ENCODE data around the gene SLC1A6.

SLC1A6 gene

DNA sequence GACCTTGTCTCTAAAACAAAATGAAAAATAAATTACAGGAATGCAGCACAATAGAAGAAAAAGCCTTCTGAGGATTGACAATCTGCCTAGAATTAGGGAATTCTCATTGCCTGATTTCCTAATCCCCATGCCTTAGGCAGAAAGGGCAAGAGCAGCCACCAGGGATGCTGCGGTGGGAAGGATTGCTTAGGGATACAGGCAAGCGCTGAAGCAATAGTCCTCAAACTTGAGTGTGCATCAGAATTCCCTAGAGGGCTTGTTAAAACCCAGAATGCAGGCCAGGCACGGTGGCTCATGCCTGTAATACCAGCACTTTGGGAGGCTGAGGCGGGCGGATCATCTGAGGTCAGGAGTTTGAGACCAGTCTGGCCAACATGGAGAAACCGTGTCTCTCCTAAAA, 39.4 kb downstream of the SLC1A6 start:
- no peak for TF ChIP-seq EZH2phosphoT487 (IDR thresholded peaks at IDR 0.05; ENCODE audit: low read length)
- TF ChIP-seq, protein P1, sequence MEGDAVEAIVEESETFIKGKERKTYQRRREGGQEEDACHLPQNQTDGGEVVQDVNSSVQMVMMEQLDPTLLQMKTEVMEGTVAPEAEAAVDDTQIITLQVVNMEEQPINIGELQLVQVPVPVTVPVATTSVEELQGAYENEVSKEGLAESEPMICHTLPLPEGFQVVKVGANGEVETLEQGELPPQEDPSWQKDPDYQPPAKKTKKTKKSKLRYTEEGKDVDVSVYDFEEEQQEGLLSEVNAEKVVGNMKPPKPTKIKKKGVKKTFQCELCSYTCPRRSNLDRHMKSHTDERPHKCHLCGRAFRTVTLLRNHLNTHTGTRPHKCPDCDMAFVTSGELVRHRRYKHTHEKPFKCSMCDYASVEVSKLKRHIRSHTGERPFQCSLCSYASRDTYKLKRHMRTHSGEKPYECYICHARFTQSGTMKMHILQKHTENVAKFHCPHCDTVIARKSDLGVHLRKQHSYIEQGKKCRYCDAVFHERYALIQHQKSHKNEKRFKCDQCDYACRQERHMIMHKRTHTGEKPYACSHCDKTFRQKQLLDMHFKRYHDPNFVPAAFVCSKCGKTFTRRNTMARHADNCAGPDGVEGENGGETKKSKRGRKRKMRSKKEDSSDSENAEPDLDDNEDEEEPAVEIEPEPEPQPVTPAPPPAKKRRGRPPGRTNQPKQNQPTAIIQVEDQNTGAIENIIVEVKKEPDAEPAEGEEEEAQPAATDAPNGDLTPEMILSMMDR (IDR thresholded peaks at IDR 0.05; ENCODE audit: low read length), result no peak
- no peak for TF ChIP-seq EZH2 (optimal IDR thresholded peaks at IDR 0.05; ENCODE audit: low read depth, low read length)
- Histone ChIP-seq H3K9me2 (replicated peaks; ENCODE audit: insufficient read depth, low read length) (no peaks in the 10 kb centered on the region), H3K4me1 (ENCODE audit: low read length) (no peaks in the 10 kb centered on the region), H3K4me2 (ENCODE audit: low read depth, low read length) (no peak overlapping the region), H3K36me3 (replicated peaks; ENCODE audit: insufficient read depth, low read length) (no peaks in the 10 kb centered on the region), H3K79me2 (ENCODE audit: low read length) (no peaks in the 10 kb centered on the region), H3K27me3 (replicated peaks; ENCODE audit: insufficient read depth, low read length) (peaks cover 72% of the 10 kb centered on the region), H3K27ac (ENCODE audit: low read length) (no peak overlapping the region), H3K9me3 (replicated peaks; ENCODE audit: insufficient read depth, low read length) (no peaks in the 10 kb centered on the region), H2AFZ (ENCODE audit: low read length) (no peak overlapping the region), H3K9ac (ENCODE audit: low read length) (no peak overlapping the region), H3F3A (ENCODE audit: insufficient read depth, low read length) (no peaks in the 10 kb centered on the region), H4K20me1 (ENCODE audit: insufficient read depth, low read length) (no peaks in the 10 kb centered on the region), H3K4me3 (ENCODE audit: low read length) (no peak overlapping the region)
- DNase-seq, result no peak

DNA sequence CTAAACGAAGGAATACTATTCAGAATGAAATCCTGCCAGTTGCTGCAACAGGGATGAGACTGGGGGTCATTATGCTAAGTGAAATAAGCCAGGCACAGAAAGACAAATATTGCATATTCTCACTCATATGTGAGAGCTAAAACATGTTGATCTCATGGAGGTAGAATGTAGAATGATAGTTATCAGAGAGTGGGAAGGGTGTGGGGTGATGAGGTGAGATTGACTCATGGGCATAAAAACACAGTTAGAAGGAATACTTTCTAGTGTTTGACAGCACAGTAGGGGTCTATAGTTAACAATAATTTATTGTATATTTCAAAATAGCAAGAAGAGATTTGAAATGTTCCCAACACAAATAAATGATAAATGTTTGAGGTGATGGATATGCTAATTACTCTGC, 46.2 kb downstream of the SLC1A6 start:
- Histone ChIP-seq H3K27me3 (replicated peaks; ENCODE audit: insufficient read depth, low read length) (peaks cover 59% of the 10 kb centered on the region), H4K20me1 (ENCODE audit: insufficient read depth, low read length) (no peaks in the 10 kb centered on the region), H3K4me2 (ENCODE audit: low read depth, low read length) (no peak overlapping the region), H3K36me3 (replicated peaks; ENCODE audit: insufficient read depth, low read length) (no peaks in the 10 kb centered on the region), H3K9me3 (replicated peaks; ENCODE audit: insufficient read depth, low read length) (no peaks in the 10 kb centered on the region), H3K27ac (ENCODE audit: low read length) (no peak overlapping the region), H3K9ac (ENCODE audit: low read length) (no peak overlapping the region), H3K79me2 (ENCODE audit: low read length) (no peaks in the 10 kb centered on the region), H3K9me2 (replicated peaks; ENCODE audit: insufficient read depth, low read length) (no peaks in the 10 kb centered on the region), H3K4me3 (ENCODE audit: low read length) (no peak overlapping the region), H3F3A (ENCODE audit: insufficient read depth, low read length) (no peaks in the 10 kb centered on the region), H2AFZ (ENCODE audit: low read length) (no peak overlapping the region), H3K4me1 (ENCODE audit: low read length) (no peaks in the 10 kb centered on the region)
- DNase-seq, result no peak
- TF ChIP-seq EZH2 (optimal IDR thresholded peaks at IDR 0.05; ENCODE audit: low read depth, low read length) (no peak), EZH2phosphoT487 (IDR thresholded peaks at IDR 0.05; ENCODE audit: low read length) (no peak)
- TF ChIP-seq, protein P1 (IDR thresholded peaks at IDR 0.05; ENCODE audit: low read length), result no peak

DNA sequence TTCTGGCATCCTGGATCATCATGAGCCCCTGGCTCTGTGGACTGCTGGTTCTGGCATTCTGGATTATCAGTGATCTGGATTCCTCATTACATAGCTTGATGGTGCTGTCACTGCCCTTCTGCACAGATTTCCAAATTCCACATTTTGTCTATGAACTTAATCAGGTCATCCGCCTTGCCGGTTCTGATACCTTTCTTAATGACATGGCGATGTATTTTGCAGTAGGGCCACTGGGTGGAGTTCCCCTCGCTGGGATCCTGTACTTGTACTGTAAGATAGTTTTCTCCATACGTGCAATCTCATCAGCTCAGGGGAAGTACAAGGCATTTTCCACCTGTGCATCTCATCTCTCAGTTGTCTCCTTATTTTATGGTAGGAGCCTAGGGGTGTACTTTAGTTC, 62.8 kb downstream of the SLC1A6 start:
- H4K20me1 ChIP-seq (ENCODE audit: insufficient read depth, low read length), result no peaks in the 10 kb centered on the region
- peaks cover 86% of the 10 kb centered on the region for H3K27me3 ChIP-seq (replicated peaks; ENCODE audit: insufficient read depth, low read length)
- H3K9me3 ChIP-seq (replicated peaks; ENCODE audit: insufficient read depth, low read length), result no peaks in the 10 kb centered on the region
- H3F3A ChIP-seq (ENCODE audit: insufficient read depth, low read length), result no peaks in the 10 kb centered on the region
- no peak overlapping the region for H3K9ac ChIP-seq (ENCODE audit: low read length)
- H3K4me2 ChIP-seq (ENCODE audit: low read depth, low read length), result no peak overlapping the region
- TF ChIP-seq EZH2phosphoT487 (IDR thresholded peaks at IDR 0.05; ENCODE audit: low read length), result no peak
- no peak for TF ChIP-seq EZH2 (optimal IDR thresholded peaks at IDR 0.05; ENCODE audit: low read depth, low read length)
- TF ChIP-seq, protein P1 (IDR thresholded peaks at IDR 0.05; ENCODE audit: low read length), result no peak
- no peaks in the 10 kb centered on the region for H3K36me3 ChIP-seq (replicated peaks; ENCODE audit: insufficient read depth, low read length)
- H3K4me3 ChIP-seq (ENCODE audit: low read length), result no peak overlapping the region
- no peaks in the 10 kb centered on the region for H3K79me2 ChIP-seq (ENCODE audit: low read length)
- H3K9me2 ChIP-seq (replicated peaks; ENCODE audit: insufficient read depth, low read length), result no peaks in the 10 kb centered on the region
- DNase-seq, result no peak
- no peak overlapping the region for H2AFZ ChIP-seq (ENCODE audit: low read length)
- H3K27ac ChIP-seq (ENCODE audit: low read length), result no peak overlapping the region
- H3K4me1 ChIP-seq (ENCODE audit: low read length), result no peaks in the 10 kb centered on the region

All from MM.1S (cell line).